Osteocyte (in vitro differentiated cells): Measurements from ENCODE around the gene TNFRSF18. TPM values are rescaled to one million over a fixed set of nuclear protein-coding genes. Genes with fewer than 3 reads are reported as not detected.
"Not testable (repeated sequence)": the region's sequence is repeated elsewhere in the genome, so short reads cannot be mapped to it uniquely, and the experiment has no call there.

Experiments used
- DNase-seq: peaks from one replicate; pipeline ENCODE4 v3.0.0; 2021; ENCODE audit warnings: mixed read lengths; ENCODE audit not compliant: unreplicated experiment; ENCODE audit errors: extremely low spot score
- H3K27ac Mint-ChIP-seq: one replicate; pipeline ENCODE4 v1.8.0; 2021; ENCODE audit warnings: mild to moderate bottlenecking, mixed read lengths; ENCODE audit not compliant: unreplicated experiment
- H3K27me3 Mint-ChIP-seq: one replicate; pipeline ENCODE4 v1.8.0; 2021; ENCODE audit warnings: mixed read lengths; ENCODE audit not compliant: unreplicated experiment
- H3K36me3 Mint-ChIP-seq: one replicate; pipeline ENCODE4 v1.8.0; 2021; ENCODE audit warnings: mixed read lengths; ENCODE audit not compliant: unreplicated experiment
- H3K4me1 Mint-ChIP-seq: one replicate; pipeline ENCODE4 v1.8.0; 2021; ENCODE audit warnings: mixed read lengths; ENCODE audit not compliant: unreplicated experiment
- H3K4me3 Mint-ChIP-seq: one replicate; pipeline ENCODE4 v1.8.0; 2021; ENCODE audit warnings: mild to moderate bottlenecking, moderate library complexity, mixed read lengths; ENCODE audit not compliant: unreplicated experiment
- H3K9me3 Mint-ChIP-seq: one replicate; pipeline ENCODE4 v1.8.0; 2021; ENCODE audit warnings: mixed read lengths; ENCODE audit not compliant: unreplicated experiment
- total RNA-seq: library from RNA; stranded (reverse); gene quantifications from 2 replicates; pipeline ENCODE4 v1.2.1, GENCODE V29; 2021
- TF ChIP-seq, protein P1 (sequence below): fragments of 200-600 bp; sonication (generic); IDR thresholded peaks from 2 replicates; pipeline ENCODE4 v1.5.0; 2021; ENCODE audit warnings: antibody characterized with exemption, mild to moderate bottlenecking, moderate library complexity

The TNFRSF18 gene
- total RNA-seq, 1 donor from 2014 or later, result not detected

DNA sequence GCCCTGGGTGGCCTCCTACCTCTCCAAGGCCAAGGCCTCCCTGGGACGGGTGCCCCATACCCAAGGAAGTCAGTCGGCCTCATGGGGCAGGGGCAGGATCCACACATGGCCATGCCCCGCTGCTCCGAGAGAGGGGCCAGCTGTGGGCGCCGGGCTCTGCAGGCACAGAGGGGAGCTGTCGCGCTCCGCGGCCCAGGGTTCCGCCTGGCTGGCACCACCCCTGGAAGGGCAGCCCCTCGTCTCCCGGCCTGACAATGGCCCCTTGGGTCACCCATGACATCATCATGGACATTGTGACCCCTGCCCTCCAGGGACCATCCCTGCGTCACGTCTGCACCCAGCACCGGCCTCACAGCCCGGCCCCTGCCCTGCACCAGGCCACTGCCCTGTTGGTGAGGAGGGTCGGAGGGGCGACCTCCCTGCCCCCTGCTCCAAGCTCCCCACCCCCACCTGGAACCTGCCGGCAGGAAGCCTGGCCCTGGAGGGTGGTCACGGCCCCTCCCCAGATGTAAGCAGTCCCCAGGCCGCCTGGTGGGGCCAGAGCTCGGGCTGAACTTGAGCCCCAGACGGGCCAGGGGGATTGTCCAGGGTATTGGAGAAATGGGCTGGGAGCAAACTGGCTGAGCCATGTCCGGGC is 26.9 kb downstream of the TNFRSF18 start:
- no peak for DNase-seq
- no peaks in the 10 kb centered on the region for H3K36me3 Mint-ChIP-seq
- no peaks in the 10 kb centered on the region for H3K9me3 Mint-ChIP-seq
- H3K27ac Mint-ChIP-seq, result no peak overlapping the region
- peaks cover 13% of the 10 kb centered on the region for H3K27me3 Mint-ChIP-seq
- TF ChIP-seq, protein P1, sequence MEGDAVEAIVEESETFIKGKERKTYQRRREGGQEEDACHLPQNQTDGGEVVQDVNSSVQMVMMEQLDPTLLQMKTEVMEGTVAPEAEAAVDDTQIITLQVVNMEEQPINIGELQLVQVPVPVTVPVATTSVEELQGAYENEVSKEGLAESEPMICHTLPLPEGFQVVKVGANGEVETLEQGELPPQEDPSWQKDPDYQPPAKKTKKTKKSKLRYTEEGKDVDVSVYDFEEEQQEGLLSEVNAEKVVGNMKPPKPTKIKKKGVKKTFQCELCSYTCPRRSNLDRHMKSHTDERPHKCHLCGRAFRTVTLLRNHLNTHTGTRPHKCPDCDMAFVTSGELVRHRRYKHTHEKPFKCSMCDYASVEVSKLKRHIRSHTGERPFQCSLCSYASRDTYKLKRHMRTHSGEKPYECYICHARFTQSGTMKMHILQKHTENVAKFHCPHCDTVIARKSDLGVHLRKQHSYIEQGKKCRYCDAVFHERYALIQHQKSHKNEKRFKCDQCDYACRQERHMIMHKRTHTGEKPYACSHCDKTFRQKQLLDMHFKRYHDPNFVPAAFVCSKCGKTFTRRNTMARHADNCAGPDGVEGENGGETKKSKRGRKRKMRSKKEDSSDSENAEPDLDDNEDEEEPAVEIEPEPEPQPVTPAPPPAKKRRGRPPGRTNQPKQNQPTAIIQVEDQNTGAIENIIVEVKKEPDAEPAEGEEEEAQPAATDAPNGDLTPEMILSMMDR, result no peak
- H3K4me3 Mint-ChIP-seq, result no peak overlapping the region
- no peaks in the 10 kb centered on the region for H3K4me1 Mint-ChIP-seq

DNA sequence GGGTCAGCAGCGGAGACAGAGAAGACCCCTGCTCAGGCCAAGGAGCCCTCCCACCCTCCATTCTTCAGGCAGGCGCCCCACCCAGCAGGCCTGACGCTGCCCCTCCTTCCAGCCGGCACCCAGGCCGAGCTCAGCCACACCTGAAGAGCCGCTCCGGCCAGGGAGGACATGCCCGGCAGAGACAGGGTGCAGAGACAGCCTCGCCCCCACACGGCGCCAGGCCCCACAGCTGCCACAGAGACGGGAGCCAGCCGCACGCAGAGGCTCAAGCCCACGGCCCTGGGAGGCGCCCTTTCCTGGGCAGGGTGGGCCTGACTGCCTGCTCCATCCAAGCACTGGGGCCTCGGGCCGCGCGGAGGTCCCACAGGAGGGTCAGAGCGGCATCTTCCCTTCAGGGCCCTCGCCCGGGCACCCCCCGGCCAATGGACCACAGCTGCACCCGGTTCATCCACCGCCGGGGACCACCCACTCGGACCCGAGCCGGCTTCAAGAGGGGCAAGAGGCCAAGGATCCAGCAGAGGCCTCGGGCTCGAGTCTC is 27.5 kb downstream of the TNFRSF18 start:
- DNase-seq, result no peak
- Mint-ChIP-seq H3K4me1 (no peaks in the 10 kb centered on the region), H3K27ac (no peak overlapping the region), H3K27me3 (peaks cover 15% of the 10 kb centered on the region), H3K9me3 (no peaks in the 10 kb centered on the region), H3K4me3 (no peak overlapping the region), H3K36me3 (no peaks in the 10 kb centered on the region)
- TF ChIP-seq, protein P1, result no peak

DNA sequence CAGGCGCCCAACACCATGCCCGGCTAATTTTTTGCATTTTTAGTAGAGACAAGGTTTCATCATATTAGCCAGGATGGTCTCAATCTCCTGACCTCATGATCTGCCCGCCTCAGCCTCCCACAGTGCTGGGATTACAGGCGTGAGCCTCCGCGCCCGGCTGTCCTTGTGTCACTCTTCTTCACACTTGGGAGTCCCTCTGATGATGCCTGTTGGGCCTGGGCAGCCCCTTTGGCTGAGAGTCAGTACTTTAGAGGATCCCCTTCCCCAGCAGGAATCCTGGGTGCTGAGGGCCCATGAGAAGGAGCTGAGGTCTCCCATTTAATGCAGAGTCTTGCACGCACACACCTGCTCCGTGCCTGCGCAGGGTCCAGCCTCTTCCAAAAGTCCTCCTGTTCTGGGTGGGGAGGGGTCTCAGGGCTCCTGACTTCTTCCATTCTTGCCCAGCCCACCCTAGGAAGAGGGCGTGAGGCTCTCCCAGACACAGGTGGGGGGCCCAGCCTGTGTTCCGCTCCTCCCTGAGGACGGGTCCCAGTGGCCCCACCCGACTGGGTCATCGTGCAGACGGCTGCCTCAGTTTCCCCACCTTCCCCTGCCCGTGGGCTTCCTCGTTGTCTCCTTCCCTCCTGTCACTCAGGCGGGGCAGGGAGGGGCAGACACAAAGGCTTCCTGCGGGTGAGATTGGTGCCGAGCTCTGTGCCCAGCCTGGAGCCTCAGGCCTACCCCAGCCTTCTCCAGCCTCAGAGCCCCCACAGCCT is 28.8 kb downstream of the TNFRSF18 start:
- TF ChIP-seq, protein P1, result no peak
- no peak for DNase-seq
- Mint-ChIP-seq H3K4me1 (no peaks in the 10 kb centered on the region), H3K27ac (no peak overlapping the region), H3K9me3 (no peaks in the 10 kb centered on the region), H3K4me3 (no peak overlapping the region), H3K27me3 (peaks cover 15% of the 10 kb centered on the region), H3K36me3 (no peaks in the 10 kb centered on the region)

DNA sequence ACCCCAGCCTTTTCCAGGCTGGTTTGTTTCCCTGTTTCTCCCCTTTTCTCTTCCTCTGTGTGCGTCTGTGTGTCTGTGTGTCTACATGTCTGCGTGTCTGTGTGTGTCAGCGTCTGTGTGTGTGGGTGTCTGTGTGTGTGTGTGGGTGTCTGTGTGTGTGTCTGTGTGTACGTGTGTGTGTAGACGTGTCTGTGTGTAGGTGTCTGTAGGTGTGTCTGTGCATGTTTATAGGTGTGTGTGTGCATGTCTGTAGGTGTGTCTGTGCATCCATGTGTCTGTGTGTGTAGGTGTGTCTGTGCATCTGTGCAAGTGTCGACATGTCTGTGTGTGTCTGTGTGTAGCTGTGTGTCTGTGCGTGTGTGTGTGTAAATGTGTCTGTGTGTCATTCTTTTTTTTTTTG is 29.5 kb downstream of the TNFRSF18 start:
- no peak overlapping the region for H3K27ac Mint-ChIP-seq
- TF ChIP-seq, protein P1, result no peak
- no peaks in the 10 kb centered on the region for H3K9me3 Mint-ChIP-seq
- no peaks in the 10 kb centered on the region for H3K36me3 Mint-ChIP-seq
- H3K27me3 Mint-ChIP-seq, result peaks cover 15% of the 10 kb centered on the region
- no peak overlapping the region for H3K4me3 Mint-ChIP-seq
- DNase-seq, result no peak
- no peaks in the 10 kb centered on the region for H3K4me1 Mint-ChIP-seq

DNA sequence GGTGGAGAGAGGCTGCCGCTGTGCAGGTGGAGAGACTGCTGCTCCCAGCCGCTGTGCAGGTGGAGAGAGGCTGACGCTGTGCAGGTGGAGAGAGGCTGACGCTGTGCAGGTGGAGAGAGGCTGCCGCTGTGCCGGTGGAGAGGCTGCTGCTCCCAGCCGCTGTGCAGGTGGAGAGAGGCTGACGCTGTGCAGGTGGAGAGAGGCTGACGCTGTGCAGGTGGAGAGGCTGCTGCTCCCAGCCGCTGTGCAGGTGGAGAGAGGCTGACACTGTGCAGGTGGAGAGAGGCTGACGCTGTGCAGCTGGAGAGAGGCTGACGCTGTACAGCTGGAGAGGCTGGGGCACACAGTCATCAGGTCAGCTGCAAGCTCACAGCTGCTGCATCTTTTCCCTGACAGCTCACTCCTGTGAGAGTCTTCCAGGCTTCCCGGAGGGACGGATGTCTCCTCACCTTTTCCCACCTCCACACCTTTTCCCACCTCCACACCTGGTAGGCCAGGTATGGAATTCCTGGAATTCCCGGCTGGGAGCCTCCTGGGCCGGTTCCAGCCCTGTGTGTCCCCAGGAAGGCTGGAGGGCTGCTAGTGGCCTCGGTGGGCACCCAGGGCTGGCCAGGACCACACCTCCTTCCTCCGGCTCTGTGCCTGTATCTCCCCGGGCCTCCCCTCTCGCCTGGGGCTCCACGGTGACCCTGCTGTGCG is 30.2 kb downstream of the TNFRSF18 start:
- H3K27me3 Mint-ChIP-seq, result peaks cover 15% of the 10 kb centered on the region
- H3K4me3 Mint-ChIP-seq, H3K4me1 Mint-ChIP-seq, H3K27ac Mint-ChIP-seq, H3K36me3 Mint-ChIP-seq, H3K9me3 Mint-ChIP-seq, DNase-seq: not testable (repeated sequence)
